ENCODE data around the gene VPS13C. TPM values are rescaled to one million over a fixed set of nuclear protein-coding genes. Genes with fewer than 3 reads are reported as not detected.

VPS13C gene
- total RNA-seq, 4 donors from 2014 or later = 68.2 to 165 (median 102) TPM

DNA sequence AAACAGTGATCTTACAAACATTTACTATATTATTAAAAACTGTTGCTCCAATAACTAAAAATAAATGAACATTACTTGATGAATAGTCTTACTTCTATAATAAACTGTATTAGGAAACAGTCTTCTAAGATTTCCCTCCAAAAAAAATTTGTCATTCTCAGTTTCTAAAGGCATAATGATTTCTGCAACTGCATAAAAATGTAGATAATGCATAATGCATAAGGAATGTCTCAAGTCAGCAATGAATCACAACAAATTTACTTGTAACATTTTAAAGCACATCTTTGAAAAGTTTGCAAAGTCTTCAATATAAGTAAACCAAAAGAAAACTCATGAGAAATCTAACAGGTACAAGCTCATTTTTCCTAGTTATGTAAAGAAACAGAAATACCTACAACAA is 113.5 kb downstream of the VPS13C start:
- Histone ChIP-seq H3K4me3 (no peak overlapping the region), H3K27ac (no peak overlapping the region), H3K27me3 (no peaks in the 10 kb centered on the region), H3K4me1 (no peaks in the 10 kb centered on the region), H3K36me3 (no peaks in the 10 kb centered on the region), H3K9me3 (no peaks in the 10 kb centered on the region)
- intact Hi-C loops (cut with DNase I; ENCODE audit: low total_unique reads) = no loop called here
- no peak for TF ChIP-seq POLR2A (IDR thresholded peaks at IDR 0.05)
- TF ChIP-seq, protein P1, sequence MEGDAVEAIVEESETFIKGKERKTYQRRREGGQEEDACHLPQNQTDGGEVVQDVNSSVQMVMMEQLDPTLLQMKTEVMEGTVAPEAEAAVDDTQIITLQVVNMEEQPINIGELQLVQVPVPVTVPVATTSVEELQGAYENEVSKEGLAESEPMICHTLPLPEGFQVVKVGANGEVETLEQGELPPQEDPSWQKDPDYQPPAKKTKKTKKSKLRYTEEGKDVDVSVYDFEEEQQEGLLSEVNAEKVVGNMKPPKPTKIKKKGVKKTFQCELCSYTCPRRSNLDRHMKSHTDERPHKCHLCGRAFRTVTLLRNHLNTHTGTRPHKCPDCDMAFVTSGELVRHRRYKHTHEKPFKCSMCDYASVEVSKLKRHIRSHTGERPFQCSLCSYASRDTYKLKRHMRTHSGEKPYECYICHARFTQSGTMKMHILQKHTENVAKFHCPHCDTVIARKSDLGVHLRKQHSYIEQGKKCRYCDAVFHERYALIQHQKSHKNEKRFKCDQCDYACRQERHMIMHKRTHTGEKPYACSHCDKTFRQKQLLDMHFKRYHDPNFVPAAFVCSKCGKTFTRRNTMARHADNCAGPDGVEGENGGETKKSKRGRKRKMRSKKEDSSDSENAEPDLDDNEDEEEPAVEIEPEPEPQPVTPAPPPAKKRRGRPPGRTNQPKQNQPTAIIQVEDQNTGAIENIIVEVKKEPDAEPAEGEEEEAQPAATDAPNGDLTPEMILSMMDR (IDR thresholded peaks at IDR 0.05) = no peak
- no peak for DNase-seq

DNA sequence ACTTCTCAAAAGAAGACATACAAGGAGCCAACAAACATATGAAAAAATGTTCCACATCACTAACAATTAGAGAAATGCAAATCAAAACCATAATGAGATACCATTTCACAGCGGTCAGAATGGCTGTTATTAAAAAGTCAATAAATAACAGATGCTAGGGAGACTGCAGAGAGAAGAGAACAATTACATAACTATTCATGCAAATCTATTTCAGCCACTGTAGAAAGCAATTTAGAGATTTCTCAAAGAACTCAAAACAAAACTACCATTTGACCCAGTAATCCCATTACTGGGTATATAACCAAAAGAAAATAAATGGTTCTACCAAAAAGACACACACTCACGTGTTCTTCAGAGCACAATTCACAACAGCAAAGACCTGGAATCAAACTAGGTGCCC is 116.3 kb downstream of the VPS13C start:
- Histone ChIP-seq H3K27ac (no peak overlapping the region), H3K4me1 (no peaks in the 10 kb centered on the region), H3K9me3 (no peaks in the 10 kb centered on the region), H3K27me3 (no peaks in the 10 kb centered on the region), H3K4me3 (no peak overlapping the region), H3K36me3 (no peaks in the 10 kb centered on the region)
- intact Hi-C loops (cut with DNase I; ENCODE audit: low total_unique reads) = no loop called here
- TF ChIP-seq, protein P1 (IDR thresholded peaks at IDR 0.05) = no peak
- no peak for TF ChIP-seq POLR2A (IDR thresholded peaks at IDR 0.05)
- no peak for DNase-seq

DNA sequence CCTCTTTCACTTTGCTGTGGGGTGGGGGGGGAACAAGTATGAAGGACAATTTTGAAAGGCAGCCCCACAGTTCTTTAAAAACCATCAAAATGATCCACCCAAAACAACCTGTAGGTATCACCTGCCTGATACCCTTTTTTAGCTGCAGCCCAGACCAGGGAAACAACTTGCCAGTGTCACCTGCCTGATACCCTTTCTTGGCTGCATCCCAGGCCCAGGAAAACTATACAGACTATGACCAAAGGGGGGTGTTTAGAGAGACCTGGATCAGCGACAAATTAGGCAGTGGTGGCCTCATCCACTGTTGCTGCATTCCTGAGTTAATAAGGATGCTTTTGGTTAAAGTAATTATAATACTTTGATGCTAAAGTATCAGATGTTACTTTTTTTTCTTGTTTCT is 122.0 kb downstream of the VPS13C start:
- Histone ChIP-seq H3K9me3 (no peaks in the 10 kb centered on the region), H3K27ac (no peak overlapping the region), H3K4me3 (no peak overlapping the region), H3K27me3 (no peaks in the 10 kb centered on the region), H3K4me1 (no peaks in the 10 kb centered on the region), H3K36me3 (no peaks in the 10 kb centered on the region)
- intact Hi-C loops (cut with DNase I; ENCODE audit: low total_unique reads) = no loop called here
- DNase-seq = no peak
- no peak for TF ChIP-seq POLR2A (IDR thresholded peaks at IDR 0.05)
- TF ChIP-seq, protein P1 (IDR thresholded peaks at IDR 0.05) = no peak

DNA sequence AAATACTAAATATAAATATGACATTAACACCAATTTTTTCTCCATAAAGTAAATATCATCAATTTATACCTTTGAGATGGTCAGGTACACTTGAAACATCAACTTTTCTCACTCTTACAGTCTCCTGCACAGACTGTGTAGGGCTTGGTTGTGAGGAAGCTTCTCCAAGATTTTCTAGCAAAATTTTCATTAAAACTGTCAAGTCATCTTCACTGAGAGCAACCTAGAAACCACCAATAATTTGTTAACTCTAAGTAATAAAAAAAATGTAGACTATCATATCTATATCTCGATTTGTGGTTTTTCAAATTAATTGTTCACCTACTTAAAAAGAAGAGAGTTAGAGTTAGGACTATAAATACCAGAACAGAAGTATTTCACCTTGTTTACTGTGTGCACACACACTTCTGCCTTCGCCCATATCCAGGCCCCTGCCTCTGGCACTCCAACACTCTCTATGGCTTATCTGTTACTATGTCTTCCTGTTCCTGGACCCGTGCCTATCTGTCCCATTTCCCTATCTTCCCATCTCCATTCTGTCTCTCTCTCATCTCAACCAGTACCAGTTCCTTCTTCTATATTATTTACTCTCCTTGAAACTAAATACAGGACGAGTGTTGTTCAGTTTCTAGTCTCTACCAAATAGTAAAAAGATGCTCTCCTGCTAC is 123.6 kb downstream of the VPS13C start:
- no peaks in the 10 kb centered on the region for H3K9me3 ChIP-seq
- no peaks in the 10 kb centered on the region for H3K36me3 ChIP-seq
- no peak overlapping the region for H3K27ac ChIP-seq
- H3K4me1 ChIP-seq = no peaks in the 10 kb centered on the region
- no peak overlapping the region for H3K4me3 ChIP-seq
- no peak for TF ChIP-seq POLR2A (IDR thresholded peaks at IDR 0.05)
- TF ChIP-seq, protein P1 (IDR thresholded peaks at IDR 0.05) = no peak
- no peaks in the 10 kb centered on the region for H3K27me3 ChIP-seq
- intact Hi-C loops (cut with DNase I; ENCODE audit: low total_unique reads) = no loop called here
- DNase-seq = no peak

DNA sequence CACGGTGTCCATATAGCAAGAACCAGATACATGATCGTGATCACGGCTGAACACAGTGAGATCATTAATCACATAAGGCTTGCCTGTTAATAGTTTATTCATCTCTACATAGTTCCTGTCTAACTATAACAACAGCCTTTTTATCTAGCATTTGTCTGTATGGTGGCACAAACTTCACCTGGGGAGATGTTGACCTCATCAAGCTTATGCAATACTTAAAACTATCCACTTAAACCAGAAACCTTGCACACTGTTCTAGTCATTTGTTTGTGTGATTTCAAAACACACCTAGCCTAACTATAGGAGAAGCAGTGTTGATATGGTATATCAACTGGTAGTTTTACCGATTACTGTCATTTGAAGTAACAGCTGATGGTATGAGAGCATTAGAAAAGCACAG is 124.8 kb downstream of the VPS13C start:
- Histone ChIP-seq H3K27ac (no peak overlapping the region), H3K27me3 (no peaks in the 10 kb centered on the region), H3K4me3 (no peak overlapping the region), H3K9me3 (no peaks in the 10 kb centered on the region), H3K4me1 (no peaks in the 10 kb centered on the region), H3K36me3 (no peaks in the 10 kb centered on the region)
- intact Hi-C loops (cut with DNase I; ENCODE audit: low total_unique reads) = no loop called here
- no peak for DNase-seq
- no peak for TF ChIP-seq POLR2A (IDR thresholded peaks at IDR 0.05)
- TF ChIP-seq, protein P1 (IDR thresholded peaks at IDR 0.05) = no peak
